K562 (cell line): Measurements from ENCODE around the gene EXOC6. TPM values are rescaled to one million over a fixed set of nuclear protein-coding genes. Genes with fewer than 3 reads are reported as not detected.

Experiments used
- ATAC-seq: fragments of 200-7000 bp; cut with Tn5 transposase; 3 replicates; pipeline ENCODE4 v1.9.1; 2020; ENCODE audit warnings: moderate library complexity
- BruUV-seq: library from RNA; stranded (reverse); fragments of 400-500 nt; replicated peaks from 2 replicates; lab custom pipeline; 2021; lab: Mats Ljungman, UMichigan
- CTCF ChIA-PET: fragments of 300-600 bp; formaldehyde crosslinking; extraction: SDS; loops from one replicate; lab custom pipeline; 2021; ENCODE audit warnings: low intra/inter-chr PET ratio; lab: Yijun Ruan, JAX
- POLR2A ChIA-PET: fragments of 300-600, 350-650 bp; sonication (Branson Sonifier 250); formaldehyde crosslinking; extraction: SDS; loops from one replicate; lab custom pipeline; 2021; ENCODE audit warnings: antibody characterized with exemption, inconsistent platforms; lab: Yijun Ruan, JAX
- DNase-seq, 4 experiments: peaks; one replicate each; pipeline versions ENCODE4 v3.0.0 to v3.0.0-alpha.2; 2011 to 2018; ENCODE audit warnings: low spot score in 3 of 4, mixed read lengths in 3 of 4; ENCODE audit errors: extremely low read depth in 1 of 4
- FAIRE-seq: peaks from 2 replicates; lab custom pipeline; 2011; peaks lifted over from hg19 to GRCh38; lab: Jason Lieb, UNC
- H2AFZ ChIP-seq: 2 replicates; pipeline ENCODE4 v1.6.0; 2011; ENCODE audit warnings: low read depth, low read length, control low read depth, inconsistent platforms
- H3K27ac ChIP-seq: fragments of 200-600 bp; 3 replicates; pipeline ENCODE4 v1.8.0; 2011; ENCODE audit warnings: low read depth, mild to moderate bottlenecking, control low read depth, inconsistent platforms, low read length, moderate library complexity, mixed read lengths; ENCODE audit errors: extremely low read depth
- H3K27me3 ChIP-seq, 2 experiments: fragments of 300-600 bp in 1 of 2; 2 replicates in 1 of 2; 3 replicates in 1 of 2; pipeline versions ENCODE4 v1.6.0 to v1.8.0; 2011; ENCODE audit warnings: inconsistent platforms in 2 of 2, low read length in 2 of 2, mild to moderate bottlenecking in 1 of 2, mixed read lengths in 1 of 2, moderate library complexity in 1 of 2; ENCODE audit not compliant: control insufficient read depth in 2 of 2, insufficient read depth in 2 of 2
- H3K36me3 ChIP-seq: fragments of 300-600 bp; 3 replicates; pipeline ENCODE4 v1.8.0; 2011; ENCODE audit warnings: mild to moderate bottlenecking, low read length, inconsistent platforms; ENCODE audit not compliant: control insufficient read depth, insufficient read depth
- H3K4me1 ChIP-seq, 2 experiments: fragments of 200-600 bp in 1 of 2; replicated peaks in 1 of 2; 2 replicates in 1 of 2; 3 replicates in 1 of 2; pipeline versions ENCODE4 v1.5.1 to v1.8.0; 2011; ENCODE audit warnings: inconsistent platforms in 2 of 2, low read length in 2 of 2, mild to moderate bottlenecking in 1 of 2, mixed read lengths in 1 of 2, moderate library complexity in 1 of 2; ENCODE audit not compliant: control insufficient read depth in 2 of 2, insufficient read depth in 2 of 2
- H3K4me2 ChIP-seq: 2 replicates; pipeline ENCODE4 v1.6.1; 2011; ENCODE audit warnings: low read length, control low read depth, inconsistent platforms, mixed read lengths; ENCODE audit not compliant: insufficient read depth
- H3K4me3 ChIP-seq: fragments of 200-600 bp; sonication (generic), shearing (Covaris generic); 2 replicates; pipeline ENCODE4 v1.5.1; 2016; ENCODE audit warnings: control low read depth, inconsistent platforms
- H3K79me2 ChIP-seq: fragments of 200-600 bp; 3 replicates; pipeline ENCODE4 v1.8.0; 2011; ENCODE audit warnings: low read length, inconsistent platforms; ENCODE audit not compliant: control insufficient read depth, insufficient read depth
- H3K9ac ChIP-seq, 2 experiments: 2 replicates each; pipeline versions ENCODE4 v1.6.0 to v1.6.1; 2011; ENCODE audit warnings: low read depth in 2 of 2, low read length in 2 of 2, control low read depth in 1 of 2, inconsistent platforms in 1 of 2, mild to moderate bottlenecking in 1 of 2, mixed read lengths in 1 of 2; ENCODE audit not compliant: insufficient read depth in 1 of 2
- H3K9me1 ChIP-seq: one replicate; pipeline ENCODE4 v1.6.0; 2011; ENCODE audit warnings: inconsistent platforms, mild to moderate bottlenecking, low read length, moderate library complexity; ENCODE audit not compliant: control insufficient read depth, insufficient read depth
- H3K9me3 ChIP-seq: replicated peaks from 2 replicates; pipeline ENCODE4 v1.5.1; 2011; ENCODE audit warnings: low read depth, low read length, inconsistent platforms; ENCODE audit not compliant: control insufficient read depth, insufficient read depth
- H4K20me1 ChIP-seq: replicated peaks from 2 replicates; pipeline ENCODE4 v1.6.1; 2011; ENCODE audit warnings: low read length, inconsistent platforms, mixed read lengths; ENCODE audit not compliant: control insufficient read depth, insufficient read depth
- C11orf30 ChIP-seq: fragments of 450-650 bp; IDR thresholded peaks from 2 replicates; pipeline ENCODE4 v1.6.1; 2016; ENCODE audit warnings: low read depth, mild to moderate bottlenecking
- GATAD2B ChIP-seq: fragments of 450-650 bp; IDR thresholded peaks from 2 replicates; pipeline ENCODE4 v1.6.1; 2017; ENCODE audit warnings: mild to moderate bottlenecking, borderline replicate concordance
- HDAC1 ChIP-seq, 2 experiments: fragments of 450-650 bp; IDR thresholded peaks; 2 replicates each; pipeline ENCODE4 v1.6.1; 2016 to 2017; ENCODE audit warnings: inconsistent platforms in 1 of 2, mild to moderate bottlenecking in 1 of 2, moderate library complexity in 1 of 2
- KLF6 ChIP-seq: fragments of 250-450 bp; sonication (Bioruptor Pico); IDR thresholded peaks from 2 replicates; pipeline ENCODE4 v1.4.0; 2020; ENCODE audit warnings: mild to moderate bottlenecking, moderate library complexity, borderline replicate concordance
- MAFF ChIP-seq: IDR thresholded peaks from 2 replicates; pipeline ENCODE4 v1.6.1; 2012; ENCODE audit warnings: low read length, improper control_type of control experiment
- MAFG ChIP-seq: fragments of 450-650 bp; conservative IDR thresholded peaks from 2 replicates; pipeline ENCODE4 v1.6.1; 2016; ENCODE audit warnings: missing genetic modification characterization, missing compliant biosample characterization
- MAFK ChIP-seq: IDR thresholded peaks from 2 replicates; pipeline ENCODE4 v1.6.1; 2011; ENCODE audit warnings: low read length, improper control_type of control experiment
- SAFB2 ChIP-seq: fragments of 200-400 bp; formaldehyde crosslinking; IDR thresholded peaks from 2 replicates; pipeline ENCODE4 v1.6.1; 2018; ENCODE audit warnings: borderline replicate concordance, low read length, low read depth, moderate library complexity; ENCODE audit not compliant: severe bottlenecking
- XRCC4 ChIP-seq: IDR thresholded peaks from one replicate; pipeline ENCODE4 v1.6.1; 2011; ENCODE audit not compliant: insufficient read depth, insufficient read length; ENCODE audit errors: extremely low read depth
- ZNF316 ChIP-seq: fragments of 450-650 bp; IDR thresholded peaks from 2 replicates; pipeline ENCODE4 v1.6.1; 2016
- WGBS: fragments of 100-300 bp; shearing (Covaris generic); methylation state at CpG from one replicate; pipeline ENCODE4 v1.1.6; 2016; ENCODE audit warnings: low coverage, mixed read lengths; ENCODE audit not compliant: insufficient coverage; ENCODE audit errors: missing lambda C conversion rate; 5-methylcytosine and 5-hydroxymethylcytosine counted together
- in situ Hi-C: fragments of 300-500 bp; cut with MboI; formaldehyde crosslinking; loops from 4 replicates; pipeline ENCODE4 v1.15.0; 2018; ENCODE audit warnings: inconsistent platforms, mixed read lengths
- intact Hi-C: fragments of 100-400 bp; cut with micrococcal nuclease; formaldehyde crosslinking; loops from 2 replicates; pipeline ENCODE4 v1.14.2; 2022
- polyA plus RNA-seq, 8 experiments: library from polyadenylated mRNA; depleted of rRNA in 4 of 8; stranded (reverse) in 5 of 8; unstranded in 3 of 8; fragments of >200 nt; fragmentation: Nextera tagmentation in 2 of 8; fragmentation: Illumina TruSeq in 1 of 8; extraction: Ambion mirVana in 2 of 8; extraction: Trizol in 1 of 8; gene quantifications; 2 replicates each; pipeline versions ENCODE4 v1.2.1 to v1.2.3, GENCODE V29; 2011 to 2014; ENCODE audit warnings: inconsistent platforms in 1 of 8, missing spikeins in 1 of 8
- total RNA-seq, 7 experiments: library from RNA; depleted of rRNA in 6 of 7; stranded (reverse); fragments of >200 nt in 6 of 7; fragmentation: Illumina TruSeq in 2 of 7; extraction: Trizol in 2 of 7; gene quantifications; 2 replicates each; pipeline versions ENCODE4 v1.2.1 to v1.2.3, GENCODE V29; 2011 to 2021; ENCODE audit warnings: low replicate concordance in 1 of 7

The EXOC6 gene
- total and polyA plus RNA-seq, 9 of the 15 experiments (the other 6 are each of a cell fraction or from before 2014, with no cell fraction given): 13.9 to 42.8 (median 24.9) TPM

GRCh38 chr10:93026072-93026471 lies 177.8 kb downstream of the EXOC6 start:
- H3K9me1 ChIP-seq: no peaks in the 10 kb centered on the region
- no peak for DNase-seq
- no peak overlapping the region for H3K4me3 ChIP-seq
- H3K79me2 ChIP-seq: no peaks in the 10 kb centered on the region
- H2AFZ ChIP-seq: no peak overlapping the region
- no peaks in the 10 kb centered on the region; a peak in 1 of 5 replicates for H3K4me1 ChIP-seq
- peaks cover 22% of the 10 kb centered on the region; the same call in 2 of the 3 replicates for H3K36me3 ChIP-seq
- CTCF ChIA-PET: no interaction called here
- WGBS: 46% methylated on average over 2 of the region's 2 CpGs
- no peaks in the 10 kb centered on the region; the same call in 1 of the 2 replicates for H3K9me3 ChIP-seq
- intact Hi-C loops (no loop called here), in situ Hi-C loops (no loop called here)
- BruUV-seq: no TSS peak
- POLR2A ChIA-PET: no interaction called here
- no peak overlapping the region for H3K27ac ChIP-seq
- no peaks in the 10 kb centered on the region for H4K20me1 ChIP-seq
- H3K4me2 ChIP-seq: no peak overlapping the region
- TF ChIP-seq C11orf30: peak; percentile 80
- peak; percentile 41 for TF ChIP-seq MAFK
- TF ChIP-seq HDAC1 (IDR thresholded peaks at IDR 0.05): no peak
- TF ChIP-seq GATAD2B: no peak
- peak; percentile 77 for TF ChIP-seq MAFG (tag)
- peak; percentile 61; the same call in 1 of the 2 replicates for TF ChIP-seq MAFF
- TF ChIP-seq ZNF316: peak; percentile 91
- no peak for TF ChIP-seq XRCC4
- TF ChIP-seq KLF6 (CRISPR knock-in tag): no peak
- no peak for TF ChIP-seq SAFB2
- TF ChIP-seq, all 486 proteins: peak for 5
- ATAC-seq (no peak), FAIRE-seq (no peak)
- no peak overlapping the region for H3K9ac ChIP-seq
- H3K27me3 ChIP-seq: no peaks in the 10 kb centered on the region
